Panc1 (cell line): ENCODE results near the gene TRIM29. TPM values are rescaled to one million over a fixed set of nuclear protein-coding genes. Genes with fewer than 3 reads are reported as not detected.

Experiments used
- ATAC-seq: fragments of 200-7000 bp; cut with Tn5 transposase; 2 replicates; pipeline ENCODE4 v1.9.1; 2020; ENCODE audit warnings: mild to moderate bottlenecking, moderate library complexity
- BruUV-seq: library from RNA; stranded (reverse); fragments of 400-500 nt; replicated peaks from 2 replicates; lab custom pipeline; 2021; lab: Mats Ljungman, UMichigan
- CTCF ChIA-PET: fragments of 300-600 bp; sonication (Branson Sonifier 250); formaldehyde crosslinking; loops from one replicate; lab custom pipeline; 2022; ENCODE audit warnings: antibody characterized with exemption; lab: Charles Lee
- POLR2A ChIA-PET: fragments of 300-600 bp; sonication (Branson Sonifier 250); formaldehyde crosslinking; loops from one replicate; lab custom pipeline; 2022; ENCODE audit warnings: antibody characterized with exemption; lab: Charles Lee
- DNase-seq: peaks from one replicate; pipeline ENCODE4 v3.0.0-alpha.2; 2010; ENCODE audit warnings: low read depth, low spot score
- H3K27ac ChIP-seq: 2 replicates; pipeline ENCODE4 v1.5.1; 2011; ENCODE audit warnings: mild to moderate bottlenecking, low read length, inconsistent platforms
- H3K27me3 ChIP-seq: fragments of 200-500 bp; sonication (Bioruptor generic); 2 replicates; pipeline ENCODE4 v1.6.0; 2014; ENCODE audit warnings: low read length, inconsistent platforms; ENCODE audit not compliant: control insufficient read depth, insufficient read depth
- H3K36me3 ChIP-seq: fragments of 200-500 bp; sonication (Bioruptor generic); 2 replicates; pipeline ENCODE4 v1.5.1; 2014; ENCODE audit warnings: inconsistent platforms, mild to moderate bottlenecking, low read length, moderate library complexity; ENCODE audit not compliant: control insufficient read depth, insufficient read depth
- H3K4me1 ChIP-seq: 2 replicates; pipeline ENCODE4 v1.5.1; 2011; ENCODE audit warnings: inconsistent platforms, mild to moderate bottlenecking, low read length, moderate library complexity; ENCODE audit not compliant: control insufficient read depth, insufficient read depth
- H3K4me3 ChIP-seq, 2 experiments: 2 replicates each; pipeline ENCODE4 v1.5.1; 2011 to 2012; ENCODE audit warnings: low read depth in 2 of 2, low read length in 2 of 2, mild to moderate bottlenecking in 2 of 2, inconsistent platforms in 1 of 2, moderate library complexity in 1 of 2
- H3K9me3 ChIP-seq: fragments of 200-500 bp; sonication (Bioruptor generic); 2 replicates; pipeline ENCODE4 v1.5.1; 2014; ENCODE audit warnings: low read depth, mild to moderate bottlenecking, inconsistent platforms, low read length, moderate library complexity; ENCODE audit not compliant: control insufficient read depth, insufficient read depth
- CTCF ChIP-seq: fragments of 450-650 bp; IDR thresholded peaks from 2 replicates; pipeline ENCODE4 v1.5.1; 2017; ENCODE audit warnings: mild to moderate bottlenecking
- POLR2AphosphoS5 ChIP-seq: IDR thresholded peaks from 2 replicates; pipeline ENCODE4 v1.6.1; 2012; ENCODE audit warnings: mild to moderate bottlenecking, low read depth, low read length, moderate library complexity
- SIN3A ChIP-seq: IDR thresholded peaks from 2 replicates; pipeline ENCODE4 v1.6.1; 2012; ENCODE audit warnings: low read depth, mild to moderate bottlenecking, low read length, moderate library complexity, borderline replicate concordance; ENCODE audit not compliant: insufficient read depth
- TCF7L2 ChIP-seq: IDR thresholded peaks from 2 replicates; pipeline ENCODE4 v1.6.1; 2011; ENCODE audit warnings: mild to moderate bottlenecking, low read depth, low read length, inconsistent platforms
- in situ Hi-C: cut with HindIII; loops from 2 replicates; pipeline ENCODE4 v1.10.0; 2016; ENCODE audit warnings: low sequenced_read_pairs, low pct_unique_long_range_greater_than_20kb
- intact Hi-C: fragments of 100-400 bp; cut with micrococcal nuclease; formaldehyde crosslinking; loops from one replicate; pipeline ENCODE4 v1.10.0; 2022; ENCODE audit not compliant: unreplicated experiment
- total RNA-seq: library from RNA; stranded (reverse); gene quantifications from one replicate; pipeline ENCODE4 v1.2.1, GENCODE V29; 2021; ENCODE audit not compliant: unreplicated experiment
- TF ChIP-seq, protein P1 (sequence below), 2 experiments: IDR thresholded peaks; 2 replicates each; pipeline ENCODE4 v1.6.1; 2011 to 2012; ENCODE audit warnings: low read depth in 2 of 2, control low read depth in 1 of 2, low read length in 1 of 2, mild to moderate bottlenecking in 1 of 2, moderate library complexity in 1 of 2; ENCODE audit not compliant: insufficient read depth in 1 of 2

Gene TRIM29
- total RNA-seq, 1 experiment from 2014 or later = 0.64 TPM

DNA sequence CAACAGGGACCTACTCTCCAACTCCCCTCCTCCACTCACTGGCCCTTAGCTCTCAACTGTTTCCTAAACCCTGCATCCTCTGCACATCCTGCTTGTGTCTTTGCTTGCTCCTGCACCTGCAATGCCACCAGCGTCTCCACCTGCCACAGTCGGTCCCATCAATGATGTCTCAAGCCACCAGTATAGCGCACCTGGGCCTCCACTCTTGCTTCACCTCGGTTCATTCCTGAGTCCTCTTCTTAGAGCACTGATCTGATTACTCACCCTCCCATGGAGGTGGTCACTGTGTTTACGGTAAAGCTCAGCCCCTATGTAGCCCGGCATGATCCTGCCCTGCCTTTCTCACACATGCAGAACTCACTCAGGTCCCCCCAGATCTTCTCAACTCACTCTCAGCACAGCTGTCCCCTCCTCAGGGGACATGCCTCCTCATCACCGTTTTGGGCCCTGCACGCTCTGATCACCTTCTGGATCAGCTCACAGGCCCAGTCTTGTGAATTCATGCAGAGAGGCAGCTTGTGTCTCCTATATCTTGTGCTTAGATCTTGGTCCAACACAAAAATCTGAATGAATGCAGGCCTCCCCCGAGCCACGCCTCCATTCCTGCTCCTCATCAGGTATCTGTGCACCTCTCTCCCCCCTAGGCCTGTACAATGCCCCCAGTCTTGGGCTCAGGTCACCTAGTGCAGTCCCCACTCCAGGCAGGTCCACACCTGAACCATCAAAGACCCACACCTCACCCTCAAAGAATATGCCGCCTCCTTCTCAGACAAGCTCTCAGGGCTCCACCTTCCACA lies 31.4 kb downstream of the TRIM29 start:
- Histone ChIP-seq H3K27ac (no peak overlapping the region), H3K4me3 (no peak overlapping the region), H3K9me3 (no peaks in the 10 kb centered on the region), H3K4me1 (no peaks in the 10 kb centered on the region), H3K27me3 (peaks cover 6% of the 10 kb centered on the region), H3K36me3 (no peaks in the 10 kb centered on the region)
- DNase-seq (no peak), ATAC-seq (no peak)
- POLR2A ChIA-PET = no interaction called here
- intact Hi-C loops (loop anchor here (5.0 to 10.0 kb wide), 2 partner anchors 94 to 382 kb away; partner anchors contain the start of gene NECTIN1), in situ Hi-C loops (no loop called here)
- no TSS peak for BruUV-seq
- TF ChIP-seq CTCF (no peak), POLR2AphosphoS5 (no peak), TCF7L2 (no peak), SIN3A (no peak)
- TF ChIP-seq, protein P1, sequence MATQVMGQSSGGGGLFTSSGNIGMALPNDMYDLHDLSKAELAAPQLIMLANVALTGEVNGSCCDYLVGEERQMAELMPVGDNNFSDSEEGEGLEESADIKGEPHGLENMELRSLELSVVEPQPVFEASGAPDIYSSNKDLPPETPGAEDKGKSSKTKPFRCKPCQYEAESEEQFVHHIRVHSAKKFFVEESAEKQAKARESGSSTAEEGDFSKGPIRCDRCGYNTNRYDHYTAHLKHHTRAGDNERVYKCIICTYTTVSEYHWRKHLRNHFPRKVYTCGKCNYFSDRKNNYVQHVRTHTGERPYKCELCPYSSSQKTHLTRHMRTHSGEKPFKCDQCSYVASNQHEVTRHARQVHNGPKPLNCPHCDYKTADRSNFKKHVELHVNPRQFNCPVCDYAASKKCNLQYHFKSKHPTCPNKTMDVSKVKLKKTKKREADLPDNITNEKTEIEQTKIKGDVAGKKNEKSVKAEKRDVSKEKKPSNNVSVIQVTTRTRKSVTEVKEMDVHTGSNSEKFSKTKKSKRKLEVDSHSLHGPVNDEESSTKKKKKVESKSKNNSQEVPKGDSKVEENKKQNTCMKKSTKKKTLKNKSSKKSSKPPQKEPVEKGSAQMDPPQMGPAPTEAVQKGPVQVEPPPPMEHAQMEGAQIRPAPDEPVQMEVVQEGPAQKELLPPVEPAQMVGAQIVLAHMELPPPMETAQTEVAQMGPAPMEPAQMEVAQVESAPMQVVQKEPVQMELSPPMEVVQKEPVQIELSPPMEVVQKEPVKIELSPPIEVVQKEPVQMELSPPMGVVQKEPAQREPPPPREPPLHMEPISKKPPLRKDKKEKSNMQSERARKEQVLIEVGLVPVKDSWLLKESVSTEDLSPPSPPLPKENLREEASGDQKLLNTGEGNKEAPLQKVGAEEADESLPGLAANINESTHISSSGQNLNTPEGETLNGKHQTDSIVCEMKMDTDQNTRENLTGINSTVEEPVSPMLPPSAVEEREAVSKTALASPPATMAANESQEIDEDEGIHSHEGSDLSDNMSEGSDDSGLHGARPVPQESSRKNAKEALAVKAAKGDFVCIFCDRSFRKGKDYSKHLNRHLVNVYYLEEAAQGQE (IDR thresholded peaks at IDR 0.05; ENCODE audit: insufficient read depth in 1 of 2, low read depth in 2 of 2, low read length in 1 of 2) = no peak
- CTCF ChIA-PET = no interaction called here

GRCh38 chr11:120105576-120105975 lies 32.3 kb downstream of the TRIM29 start:
- intact Hi-C loops = loop anchor here (5.0 to 10.0 kb wide), 2 partner anchors 93 to 381 kb away; partner anchors contain the start of gene NECTIN1
- POLR2A ChIA-PET = no interaction called here
- no peak overlapping the region for H3K4me3 ChIP-seq

More at GRCh38 chr11:120105576-120105975, 32.3 kb downstream of the TRIM29 start:
- DNase-seq (no peak), ATAC-seq (no peak)
- Histone ChIP-seq H3K9me3 (no peaks in the 10 kb centered on the region), H3K27ac (no peak overlapping the region), H3K36me3 (no peaks in the 10 kb centered on the region), H3K4me1 (no peaks in the 10 kb centered on the region), H3K27me3 (peaks cover 12% of the 10 kb centered on the region)
- TF ChIP-seq, protein P1 (IDR thresholded peaks at IDR 0.05; ENCODE audit: insufficient read depth in 1 of 2, low read depth in 2 of 2, low read length in 1 of 2) = no peak
- TF ChIP-seq SIN3A (no peak), POLR2AphosphoS5 (no peak), TCF7L2 (no peak), CTCF (no peak)
- CTCF ChIA-PET = no interaction called here
- in situ Hi-C loops = no loop called here
- BruUV-seq = no TSS peak
